Sigmoid colon (tissue), 7 donors: Measurements from ENCODE around the gene TTLL13. TPM values are rescaled to one million over a fixed set of nuclear protein-coding genes. Genes with fewer than 3 reads are reported as not detected.

ENCODE experiments used
- DNase-seq: peaks from one replicate; pipeline ENCODE4 v3.0.0-alpha.2; 2019
- H3K27ac ChIP-seq, 4 donors: fragments of 200-600 bp; sonication (generic); one replicate each; pipeline ENCODE4 v1.5.1; 2016 to 2019; ENCODE audit warnings: mild to moderate bottlenecking in 1 of 4
- H3K27me3 ChIP-seq, 3 donors: fragments of 200-600 bp; sonication (generic); one replicate each; pipeline ENCODE4 v1.5.1; 2019; ENCODE audit warnings: mild to moderate bottlenecking in 1 of 3
- H3K36me3 ChIP-seq, 4 donors: fragments of 200-600 bp; sonication (generic); one replicate each; pipeline ENCODE4 v1.5.1; 2016 to 2019
- H3K4me1 ChIP-seq, 4 donors: fragments of 200-600 bp; sonication (generic); one replicate each; pipeline ENCODE4 v1.5.1; 2017 to 2019
- H3K4me3 ChIP-seq, 4 donors: fragments of 200-600 bp; sonication (generic); one replicate each; pipeline ENCODE4 v1.5.1; 2017 to 2019; ENCODE audit warnings: mild to moderate bottlenecking in 2 of 4, moderate library complexity in 1 of 4
- H3K9me3 ChIP-seq, 4 donors: fragments of 200-600 bp in 3 of 4; sonication (generic) in 3 of 4; one replicate each; pipeline versions ENCODE4 v1.5.1 to v1.6.1; 2013 to 2019
- EP300 ChIP-seq, 4 donors: sonication (generic); formaldehyde crosslinking; IDR thresholded peaks; one replicate each; pipeline ENCODE4 v1.6.1; 2017; ENCODE audit warnings: antibody characterized with exemption in 4 of 4
- POLR2A ChIP-seq, 2 donors: fragments of 450-650 bp; IDR thresholded peaks; one replicate each; pipeline ENCODE4 v1.6.1; 2016; ENCODE audit warnings: antibody characterized with exemption in 2 of 2, mild to moderate bottlenecking in 2 of 2, moderate library complexity in 2 of 2
- POLR2AphosphoS5 ChIP-seq, 4 donors: sonication (generic); formaldehyde crosslinking; IDR thresholded peaks; one replicate each; pipeline ENCODE4 v1.6.1; 2017; ENCODE audit warnings: antibody characterized with exemption in 4 of 4
- WGBS, 2 donors: extraction: QIAGEN DNeasy Blood & Tissue Kit; methylation state at CpG; one replicate each; pipeline ENCODE4 v1.1.7; 2013; 5-methylcytosine and 5-hydroxymethylcytosine counted together
- intact Hi-C: fragments of 100-400 bp; cut with DNase I; formaldehyde crosslinking; loops from one replicate; pipeline ENCODE4 v1.15.1; 2023
- polyA plus RNA-seq, 3 donors: library from polyadenylated mRNA; stranded (reverse); fragments of 200-250 nt; gene quantifications; one replicate each; pipeline ENCODE4 v1.2.3, GENCODE V29; 2013
- total RNA-seq, 4 donors: library from RNA; depleted of rRNA; stranded (reverse); fragments of >200 nt; gene quantifications; one replicate each; pipeline ENCODE4 v1.1.0, GENCODE V29; 2016
- TF ChIP-seq, protein P1 (sequence below), 4 experiments: fragments of 450-650 bp in 3 of 4; fragments of 200-600 bp in 1 of 4; IDR thresholded peaks; one replicate each; pipeline ENCODE4 v1.5.1; 2016 to 2019; ENCODE audit warnings: antibody characterized with exemption in 4 of 4, mild to moderate bottlenecking in 3 of 4, moderate library complexity in 2 of 4
- donor health status: healthy with polysubstance abuse.
- donor health status: Bipolar disorder and iron deficiency.
- donor health status: healthy.

TTLL13 gene
- total and polyA plus RNA-seq, 7 donors = 0.25 TPM; not detected in 6

- Histone ChIP-seq H3K9me3 (no peaks in the 10 kb centered on the region), H3K36me3 (peaks cover 0 to 26% (median 13%) of the 10 kb centered on the region in 4 donors), H3K27me3 (no peaks in the 10 kb centered on the region), H3K4me1 (peaks cover 0 to 51% (median 46%) of the 10 kb centered on the region in 4 donors), H3K4me3 (peak overlapping the region; percentile 64 to 85 (median 77)), H3K27ac (peak overlapping the region; percentile 93 to 99 (median 96))
- WGBS, 2 donors = 0% methylated on average over 16 of the region's 16 CpGs
- TF ChIP-seq, protein P1, sequence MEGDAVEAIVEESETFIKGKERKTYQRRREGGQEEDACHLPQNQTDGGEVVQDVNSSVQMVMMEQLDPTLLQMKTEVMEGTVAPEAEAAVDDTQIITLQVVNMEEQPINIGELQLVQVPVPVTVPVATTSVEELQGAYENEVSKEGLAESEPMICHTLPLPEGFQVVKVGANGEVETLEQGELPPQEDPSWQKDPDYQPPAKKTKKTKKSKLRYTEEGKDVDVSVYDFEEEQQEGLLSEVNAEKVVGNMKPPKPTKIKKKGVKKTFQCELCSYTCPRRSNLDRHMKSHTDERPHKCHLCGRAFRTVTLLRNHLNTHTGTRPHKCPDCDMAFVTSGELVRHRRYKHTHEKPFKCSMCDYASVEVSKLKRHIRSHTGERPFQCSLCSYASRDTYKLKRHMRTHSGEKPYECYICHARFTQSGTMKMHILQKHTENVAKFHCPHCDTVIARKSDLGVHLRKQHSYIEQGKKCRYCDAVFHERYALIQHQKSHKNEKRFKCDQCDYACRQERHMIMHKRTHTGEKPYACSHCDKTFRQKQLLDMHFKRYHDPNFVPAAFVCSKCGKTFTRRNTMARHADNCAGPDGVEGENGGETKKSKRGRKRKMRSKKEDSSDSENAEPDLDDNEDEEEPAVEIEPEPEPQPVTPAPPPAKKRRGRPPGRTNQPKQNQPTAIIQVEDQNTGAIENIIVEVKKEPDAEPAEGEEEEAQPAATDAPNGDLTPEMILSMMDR (IDR thresholded peaks at IDR 0.05) = no peak
- TF ChIP-seq EP300 (IDR thresholded peaks at IDR 0.05) (no peak), POLR2AphosphoS5 (IDR thresholded peaks at IDR 0.05) (no peak), POLR2A (IDR thresholded peaks at IDR 0.05) (no peak)
- intact Hi-C loops = loop anchor here (1.0 kb wide), 1 partner anchor 32 kb away; the partner anchor contains the start of gene GDPGP1
- peak; percentile 73 for DNase-seq
Observed at GRCh38 chr15:90266061-90266431, 16.7 kb downstream of the TTLL13 start.

GRCh38 chr15:90266485-90266884 is 17.1 kb downstream of the TTLL13 start:
- peak overlapping the region; percentile 93 to 99 (median 96) for H3K27ac ChIP-seq
- no peak for DNase-seq
- H3K4me3 ChIP-seq = peak overlapping the region; percentile 64 to 85 (median 77)
- H3K36me3 ChIP-seq = peaks cover 0 to 31% (median 17%) of the 10 kb centered on the region in 4 donors
- no peaks in the 10 kb centered on the region for H3K27me3 ChIP-seq
- intact Hi-C loops = loop anchor here (1.0 kb wide), 1 partner anchor 32 kb away; the partner anchor contains the start of gene GDPGP1
- TF ChIP-seq POLR2AphosphoS5 (IDR thresholded peaks at IDR 0.05) (peak in 1 of 4 donors; percentile 16), POLR2A (IDR thresholded peaks at IDR 0.05) (no peak)
- TF ChIP-seq, protein P1 (IDR thresholded peaks at IDR 0.05) = no peak
- H3K4me1 ChIP-seq = peaks cover 0 to 55% (median 50%) of the 10 kb centered on the region in 4 donors
- whole genome bisulfite sequencing, 2 donors = 4 to 17% methylated on average over 15 of the region's 15 CpGs
- no peaks in the 10 kb centered on the region for H3K9me3 ChIP-seq

- H3K36me3 ChIP-seq = peaks cover 0 to 48% (median 26%) of the 10 kb centered on the region in 4 donors
- WGBS, 2 donors = 9 to 55% methylated on average over 1 of the region's 1 CpG
- no peak for DNase-seq
- intact Hi-C loops = no loop called here
- H3K27me3 ChIP-seq = no peaks in the 10 kb centered on the region
- H3K4me3 ChIP-seq = peak overlapping the region in 1 of 4 donors; percentile 64
- H3K27ac ChIP-seq = peak overlapping the region in 1 of 4 donors; percentile 93
- TF ChIP-seq, protein P1 (IDR thresholded peaks at IDR 0.05) = no peak
- TF ChIP-seq POLR2A (IDR thresholded peaks at IDR 0.05) = no peak
- no peak for TF ChIP-seq POLR2AphosphoS5 (IDR thresholded peaks at IDR 0.05)
- TF ChIP-seq EP300 (IDR thresholded peaks at IDR 0.05) = no peak
- peaks cover 0 to 56% (median 53%) of the 10 kb centered on the region in 4 donors for H3K4me1 ChIP-seq
- no peaks in the 10 kb centered on the region for H3K9me3 ChIP-seq
Observed at GRCh38 chr15:90268415-90268814, 19.1 kb downstream of the TTLL13 start.

GRCh38 chr15:90270502-90271150 is 21.3 kb downstream of the TTLL13 start:
- intact Hi-C loops = no loop called here
- Histone ChIP-seq H3K4me1 (peaks cover 0 to 47% (median 46%) of the 10 kb centered on the region in 4 donors), H3K9me3 (no peaks in the 10 kb centered on the region), H3K36me3 (peaks cover 0 to 68% (median 28%) of the 10 kb centered on the region in 4 donors), H3K27ac (no peak overlapping the region), H3K4me3 (no peak overlapping the region), H3K27me3 (no peaks in the 10 kb centered on the region)
- no peak for DNase-seq
- TF ChIP-seq EP300 (IDR thresholded peaks at IDR 0.05) (no peak), POLR2A (IDR thresholded peaks at IDR 0.05) (no peak), POLR2AphosphoS5 (IDR thresholded peaks at IDR 0.05) (no peak)
- TF ChIP-seq, protein P1 (IDR thresholded peaks at IDR 0.05) = no peak
- WGBS, 2 donors = 86 to 96% methylated on average over 10 of the region's 10 CpGs
